ENCODE results near the gene ANKRD29. TPM values are rescaled to one million over a fixed set of nuclear protein-coding genes. Genes with fewer than 3 reads are reported as not detected.

The ANKRD29 gene
- total and polyA plus RNA-seq, 12 donors = 2.1 to 11.5 (median 6.0) TPM

DNA sequence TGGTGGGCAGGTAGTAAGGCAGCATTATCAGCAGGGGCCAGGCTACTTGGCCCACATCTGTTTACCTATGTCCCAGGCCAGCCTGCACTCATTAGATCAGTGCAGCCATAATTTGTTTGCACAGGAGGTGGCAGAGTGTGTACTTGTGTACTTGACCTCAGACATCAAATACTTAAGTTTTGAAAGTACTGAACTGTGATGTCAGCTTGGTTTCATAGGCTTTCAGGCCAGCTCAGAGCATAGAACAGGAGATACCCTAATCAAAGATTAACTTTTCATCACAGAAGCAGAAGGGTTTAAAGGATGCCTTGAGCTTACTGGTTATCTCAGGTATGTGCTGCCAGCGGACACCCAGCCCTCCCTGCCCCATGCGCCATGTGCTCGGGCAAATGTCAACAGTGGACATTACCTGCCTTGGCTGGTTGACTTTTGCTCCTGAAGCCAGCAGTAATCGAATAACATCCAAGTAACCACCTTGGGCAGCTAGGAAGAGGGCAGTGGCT, 33.2 kb downstream of the ANKRD29 start:
- WGBS, 2 donors = 95 to 97% methylated on average over 4 of the region's 4 CpGs
- DNase-seq (no peak), ATAC-seq (no peak)
- peaks cover 0 to 21% (median 8%) of the 10 kb centered on the region in 9 donors for H3K4me1 ChIP-seq
- TF ChIP-seq, protein P1, sequence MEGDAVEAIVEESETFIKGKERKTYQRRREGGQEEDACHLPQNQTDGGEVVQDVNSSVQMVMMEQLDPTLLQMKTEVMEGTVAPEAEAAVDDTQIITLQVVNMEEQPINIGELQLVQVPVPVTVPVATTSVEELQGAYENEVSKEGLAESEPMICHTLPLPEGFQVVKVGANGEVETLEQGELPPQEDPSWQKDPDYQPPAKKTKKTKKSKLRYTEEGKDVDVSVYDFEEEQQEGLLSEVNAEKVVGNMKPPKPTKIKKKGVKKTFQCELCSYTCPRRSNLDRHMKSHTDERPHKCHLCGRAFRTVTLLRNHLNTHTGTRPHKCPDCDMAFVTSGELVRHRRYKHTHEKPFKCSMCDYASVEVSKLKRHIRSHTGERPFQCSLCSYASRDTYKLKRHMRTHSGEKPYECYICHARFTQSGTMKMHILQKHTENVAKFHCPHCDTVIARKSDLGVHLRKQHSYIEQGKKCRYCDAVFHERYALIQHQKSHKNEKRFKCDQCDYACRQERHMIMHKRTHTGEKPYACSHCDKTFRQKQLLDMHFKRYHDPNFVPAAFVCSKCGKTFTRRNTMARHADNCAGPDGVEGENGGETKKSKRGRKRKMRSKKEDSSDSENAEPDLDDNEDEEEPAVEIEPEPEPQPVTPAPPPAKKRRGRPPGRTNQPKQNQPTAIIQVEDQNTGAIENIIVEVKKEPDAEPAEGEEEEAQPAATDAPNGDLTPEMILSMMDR (IDR thresholded peaks at IDR 0.05) = no peak
- intact Hi-C loops (cut with DNase I) = loop anchor here in 8 of 10 donors (5.0 to 10.0 kb wide), 7 partner anchors 63 to 495 kb away; no protein-coding TSS in a partner anchor
- H3K27ac ChIP-seq = no peak overlapping the region
- no peaks in the 10 kb centered on the region for H3K27me3 ChIP-seq
- H3K9me3 ChIP-seq = no peaks in the 10 kb centered on the region
- no peak overlapping the region for H3K4me3 ChIP-seq
- H3K36me3 ChIP-seq = peaks cover 0 to 35% (median 0%) of the 10 kb centered on the region in 9 donors

GRCh38 chr18:23627970-23628369, 34.7 kb downstream of the ANKRD29 start:
- H3K36me3 ChIP-seq = peaks cover 0 to 24% (median 0%) of the 10 kb centered on the region in 9 donors
- no peak overlapping the region for H3K4me3 ChIP-seq
- peaks cover 0 to 21% (median 8%) of the 10 kb centered on the region in 9 donors for H3K4me1 ChIP-seq
- H3K9me3 ChIP-seq = no peaks in the 10 kb centered on the region
- TF ChIP-seq, protein P1 (IDR thresholded peaks at IDR 0.05) = no peak
- intact Hi-C loops (cut with DNase I) = loop anchor here in 8 of 10 donors (5.0 to 10.0 kb wide), 7 partner anchors 64 to 497 kb away; no protein-coding TSS in a partner anchor
- no peaks in the 10 kb centered on the region for H3K27me3 ChIP-seq
- no peak overlapping the region for H3K27ac ChIP-seq
- ATAC-seq (no peak), DNase-seq (no peak)

DNA sequence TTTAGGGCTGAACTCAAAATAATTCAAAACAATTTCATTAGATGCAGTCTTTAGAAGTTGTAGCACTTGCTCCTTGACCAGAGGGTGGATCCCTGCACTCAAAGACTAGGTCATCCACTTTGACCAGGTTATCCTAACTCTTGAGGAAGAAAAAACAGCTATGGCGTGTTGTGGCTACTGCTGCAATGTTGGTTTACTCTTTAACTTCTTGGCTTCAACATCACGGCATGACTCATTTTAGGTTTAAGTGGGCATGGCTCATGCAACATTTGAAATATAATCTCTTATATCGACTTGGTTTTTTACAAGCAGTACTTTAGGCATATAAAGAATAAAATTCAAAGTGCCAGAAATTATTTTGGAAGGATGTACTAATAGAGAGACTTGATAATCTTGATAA, 35.4 kb downstream of the ANKRD29 start:
- Histone ChIP-seq H3K27me3 (no peaks in the 10 kb centered on the region), H3K9me3 (no peaks in the 10 kb centered on the region), H3K4me1 (peaks cover 0 to 21% (median 8%) of the 10 kb centered on the region in 9 donors), H3K4me3 (no peak overlapping the region), H3K36me3 (peaks cover 0 to 19% (median 0%) of the 10 kb centered on the region in 9 donors), H3K27ac (peak overlapping the region in 3 of 10 donors; percentile 12 to 43 (median 34))
- 79 to 85% methylated on average over 3 of the region's 3 CpGs for WGBS, 2 donors
- no peak for ATAC-seq
- no peak for DNase-seq
- TF ChIP-seq, protein P1 (IDR thresholded peaks at IDR 0.05) = no peak
- intact Hi-C loops (cut with DNase I) = loop anchor here in 8 of 10 donors (5.0 to 10.0 kb wide), 7 partner anchors 65 to 497 kb away; no protein-coding TSS in a partner anchor

GRCh38 chr18:23626451-23627279, 36.0 kb downstream of the ANKRD29 start:
- intact Hi-C loops (cut with DNase I) = loop anchor here in 8 of 10 donors (5.0 to 10.0 kb wide), 7 partner anchors 66 to 498 kb away; no protein-coding TSS in a partner anchor
- Histone ChIP-seq H3K27ac (peak overlapping the region in 4 of 10 donors; percentile 5 to 43 (median 23)), H3K4me1 (peaks cover 0 to 21% (median 8%) of the 10 kb centered on the region in 9 donors), H3K9me3 (no peaks in the 10 kb centered on the region), H3K4me3 (no peak overlapping the region), H3K27me3 (peaks cover 0 to 5% (median 0%) of the 10 kb centered on the region in 7 donors), H3K36me3 (peaks cover 0 to 19% (median 0%) of the 10 kb centered on the region in 9 donors)
- ATAC-seq = no peak
- no peak for DNase-seq
- TF ChIP-seq, protein P1 (IDR thresholded peaks at IDR 0.05) = no peak
- 53 to 57% methylated on average over 4 of the region's 4 CpGs for WGBS, 2 donors

All from heart right ventricle (tissue), 16 donors.